Neutrophil (primary cell): Measurements from ENCODE around the gene BAZ2B.

Source experiments
- H3K27ac ChIP-seq: fragments of 200-600 bp; sonication (generic); 2 replicates; pipeline ENCODE4 v1.5.1; 2016; ENCODE audit warnings: mild to moderate bottlenecking, moderate library complexity
- H3K27me3 ChIP-seq: fragments of 200-600 bp; sonication (generic); 2 replicates; pipeline ENCODE4 v1.6.0; 2016; ENCODE audit warnings: mild to moderate bottlenecking
- H3K36me3 ChIP-seq: fragments of 200-600 bp; sonication (generic); 2 replicates; pipeline ENCODE4 v1.5.1; 2017
- H3K4me1 ChIP-seq, 2 experiments: fragments of 200-600 bp in 1 of 2; sonication (generic) in 1 of 2; 1 replicate in 1 of 2; 2 replicates in 1 of 2; pipeline versions ENCODE4 v1.5.1 to v1.6.1; 2013 to 2016; ENCODE audit warnings: low read depth in 1 of 2, low read length in 1 of 2, mild to moderate bottlenecking in 1 of 2, moderate library complexity in 1 of 2; ENCODE audit not compliant: control insufficient read depth in 1 of 2, insufficient read depth in 1 of 2
- H3K4me3 ChIP-seq, 2 experiments: fragments of 200-600 bp in 1 of 2; sonication (generic) in 1 of 2; 1 replicate in 1 of 2; 2 replicates in 1 of 2; pipeline ENCODE4 v1.5.1; 2013 to 2016; ENCODE audit warnings: low read depth in 1 of 2, low read length in 1 of 2, mild to moderate bottlenecking in 1 of 2, moderate library complexity in 1 of 2
- H3K9me3 ChIP-seq: fragments of 200-600 bp; sonication (generic); 2 replicates; pipeline ENCODE4 v1.5.1; 2016
- TF ChIP-seq, protein P1 (sequence below): fragments of 200-600 bp; sonication (generic); IDR thresholded peaks from 2 replicates; pipeline ENCODE4 v1.5.1; 2016; ENCODE audit warnings: antibody characterized with exemption

BAZ2B gene

DNA sequence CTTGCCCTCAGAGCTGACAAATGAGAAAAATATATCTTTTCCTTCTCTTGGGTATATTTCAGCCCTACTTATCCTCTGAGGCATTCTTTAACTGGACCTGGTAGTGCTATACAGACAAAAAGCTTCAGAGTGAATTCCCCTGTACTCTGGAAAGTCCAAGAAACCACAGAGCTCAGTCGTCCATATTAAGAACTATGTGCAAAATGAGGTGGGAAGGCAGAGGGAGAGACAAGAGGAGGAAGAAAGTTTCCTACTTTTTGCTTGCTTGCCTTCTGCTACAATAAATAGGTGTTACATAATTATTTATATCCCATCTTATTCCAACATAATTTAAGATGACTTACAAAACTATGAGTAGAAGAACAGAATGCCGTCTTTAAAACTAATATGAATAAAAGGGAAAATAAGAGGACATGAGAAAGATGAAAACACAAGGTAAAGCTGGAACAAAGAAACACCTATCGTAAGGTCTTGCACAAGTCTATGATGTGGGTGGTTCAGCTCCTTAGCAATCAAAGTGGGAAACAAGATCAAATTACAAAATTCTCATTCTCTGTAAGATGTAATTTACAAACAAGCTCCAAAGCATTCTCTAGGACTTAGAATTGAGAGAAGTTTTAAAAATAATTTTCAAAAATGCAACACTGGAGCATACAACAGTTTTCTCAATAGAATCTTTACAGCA, 97.9 kb downstream of the BAZ2B start:
- Histone ChIP-seq H3K36me3 (no peaks in the 10 kb centered on the region), H3K9me3 (no peaks in the 10 kb centered on the region), H3K4me1 (peaks cover 61 to 64% of the 10 kb centered on the region in 2 experiments), H3K27ac (peak overlapping the region; percentile 92), H3K27me3 (no peaks in the 10 kb centered on the region), H3K4me3 (no peak overlapping the region)
- TF ChIP-seq, protein P1, sequence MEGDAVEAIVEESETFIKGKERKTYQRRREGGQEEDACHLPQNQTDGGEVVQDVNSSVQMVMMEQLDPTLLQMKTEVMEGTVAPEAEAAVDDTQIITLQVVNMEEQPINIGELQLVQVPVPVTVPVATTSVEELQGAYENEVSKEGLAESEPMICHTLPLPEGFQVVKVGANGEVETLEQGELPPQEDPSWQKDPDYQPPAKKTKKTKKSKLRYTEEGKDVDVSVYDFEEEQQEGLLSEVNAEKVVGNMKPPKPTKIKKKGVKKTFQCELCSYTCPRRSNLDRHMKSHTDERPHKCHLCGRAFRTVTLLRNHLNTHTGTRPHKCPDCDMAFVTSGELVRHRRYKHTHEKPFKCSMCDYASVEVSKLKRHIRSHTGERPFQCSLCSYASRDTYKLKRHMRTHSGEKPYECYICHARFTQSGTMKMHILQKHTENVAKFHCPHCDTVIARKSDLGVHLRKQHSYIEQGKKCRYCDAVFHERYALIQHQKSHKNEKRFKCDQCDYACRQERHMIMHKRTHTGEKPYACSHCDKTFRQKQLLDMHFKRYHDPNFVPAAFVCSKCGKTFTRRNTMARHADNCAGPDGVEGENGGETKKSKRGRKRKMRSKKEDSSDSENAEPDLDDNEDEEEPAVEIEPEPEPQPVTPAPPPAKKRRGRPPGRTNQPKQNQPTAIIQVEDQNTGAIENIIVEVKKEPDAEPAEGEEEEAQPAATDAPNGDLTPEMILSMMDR = no peak

DNA sequence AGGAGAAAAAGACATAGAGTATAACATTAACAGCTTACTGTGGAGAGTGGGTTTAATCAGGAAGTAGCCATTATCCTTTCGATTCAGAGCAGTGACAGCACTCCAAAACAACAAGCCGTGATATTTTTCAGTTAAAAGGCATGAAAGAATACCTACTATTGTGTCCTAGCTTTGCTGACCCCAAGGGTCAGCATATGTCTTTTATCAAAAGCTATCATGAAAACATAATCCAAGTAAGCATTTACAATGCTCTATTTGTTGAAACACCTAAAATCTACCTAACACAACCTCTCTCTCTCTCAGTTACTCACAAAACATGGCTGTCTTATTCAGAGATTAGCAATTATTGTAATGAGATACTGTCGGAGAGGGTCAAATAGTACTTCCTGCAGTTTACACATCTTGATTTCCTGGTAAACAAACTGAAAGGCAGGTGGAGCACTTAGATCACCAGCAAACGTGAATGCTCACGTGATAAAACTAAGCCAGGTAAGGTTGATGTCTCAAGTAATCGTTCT, 100.0 kb downstream of the BAZ2B start:
- TF ChIP-seq, protein P1 = no peak
- Histone ChIP-seq H3K4me3 (peak overlapping the region; percentile 67 to 72), H3K27ac (peak overlapping the region; percentile 92)

DNA sequence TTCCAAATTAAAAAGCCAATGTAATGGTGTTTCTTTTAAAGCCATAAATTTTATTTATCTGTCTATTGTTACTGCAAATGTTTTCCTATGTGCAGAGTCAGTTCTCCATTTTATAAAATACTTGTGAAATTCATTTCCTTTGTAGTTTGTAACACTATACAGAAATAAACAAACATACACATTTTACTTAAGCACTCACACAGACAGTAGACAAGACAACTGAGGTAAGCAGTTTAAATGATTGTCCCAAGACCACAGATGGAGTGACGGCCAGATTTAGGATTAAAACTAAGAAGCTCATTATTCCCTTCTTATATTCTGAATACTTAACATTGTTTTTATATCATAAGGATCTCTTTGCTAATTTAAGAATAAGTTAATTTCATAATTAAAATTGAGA, 100.9 kb downstream of the BAZ2B start:
- TF ChIP-seq, protein P1 = no peak
- Histone ChIP-seq H3K4me3 (peak overlapping the region; percentile 67 to 72), H3K9me3 (no peaks in the 10 kb centered on the region), H3K27me3 (no peaks in the 10 kb centered on the region), H3K4me1 (peaks cover 59 to 65% of the 10 kb centered on the region in 2 experiments), H3K27ac (peak overlapping the region; percentile 92), H3K36me3 (no peaks in the 10 kb centered on the region)

More for the DNA sequence above, 100.0 kb downstream of the BAZ2B start:
- H3K27me3 ChIP-seq = no peaks in the 10 kb centered on the region
- H3K9me3 ChIP-seq = no peaks in the 10 kb centered on the region
- no peaks in the 10 kb centered on the region for H3K36me3 ChIP-seq
- peaks cover 61 to 72% of the 10 kb centered on the region in 2 experiments for H3K4me1 ChIP-seq

DNA sequence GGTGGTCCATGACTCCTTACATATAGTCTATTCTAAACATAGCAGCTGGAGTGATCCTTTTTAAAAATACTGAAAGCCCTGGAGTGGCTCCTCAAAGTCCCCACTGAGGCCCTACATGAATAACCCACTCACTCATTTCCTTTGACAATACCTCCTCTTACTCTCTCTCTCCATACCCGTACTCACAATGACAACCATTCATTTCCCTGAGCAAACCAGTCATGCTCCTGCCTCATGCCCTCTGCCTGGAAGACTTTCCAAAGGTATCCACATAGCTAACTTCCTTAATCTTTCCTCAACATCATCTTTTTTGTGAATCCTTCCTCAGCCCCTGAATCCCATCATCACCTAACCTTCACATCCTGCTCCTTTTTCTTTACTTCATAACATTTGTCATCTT, 102.6 kb downstream of the BAZ2B start:
- TF ChIP-seq, protein P1 = no peak
- H3K4me1 ChIP-seq = peaks cover 49 to 59% of the 10 kb centered on the region in 2 experiments

GRCh38 chr2:159508140-159508539, 108.2 kb downstream of the BAZ2B start:
- Histone ChIP-seq H3K36me3 (no peaks in the 10 kb centered on the region), H3K27me3 (no peaks in the 10 kb centered on the region), H3K9me3 (no peaks in the 10 kb centered on the region), H3K4me1 (peaks cover 7 to 23% of the 10 kb centered on the region in 2 experiments), H3K27ac (peak overlapping the region; percentile 58), H3K4me3 (no peak overlapping the region)
- TF ChIP-seq, protein P1 = no peak

More for the DNA sequence above, 102.6 kb downstream of the BAZ2B start:
- H3K27ac ChIP-seq = peak overlapping the region; percentile 92
- no peak overlapping the region for H3K4me3 ChIP-seq
- H3K27me3 ChIP-seq = no peaks in the 10 kb centered on the region
- H3K9me3 ChIP-seq = no peaks in the 10 kb centered on the region
- no peaks in the 10 kb centered on the region for H3K36me3 ChIP-seq
